ENCODE data around the gene CASP2.

Gene CASP2

DNA sequence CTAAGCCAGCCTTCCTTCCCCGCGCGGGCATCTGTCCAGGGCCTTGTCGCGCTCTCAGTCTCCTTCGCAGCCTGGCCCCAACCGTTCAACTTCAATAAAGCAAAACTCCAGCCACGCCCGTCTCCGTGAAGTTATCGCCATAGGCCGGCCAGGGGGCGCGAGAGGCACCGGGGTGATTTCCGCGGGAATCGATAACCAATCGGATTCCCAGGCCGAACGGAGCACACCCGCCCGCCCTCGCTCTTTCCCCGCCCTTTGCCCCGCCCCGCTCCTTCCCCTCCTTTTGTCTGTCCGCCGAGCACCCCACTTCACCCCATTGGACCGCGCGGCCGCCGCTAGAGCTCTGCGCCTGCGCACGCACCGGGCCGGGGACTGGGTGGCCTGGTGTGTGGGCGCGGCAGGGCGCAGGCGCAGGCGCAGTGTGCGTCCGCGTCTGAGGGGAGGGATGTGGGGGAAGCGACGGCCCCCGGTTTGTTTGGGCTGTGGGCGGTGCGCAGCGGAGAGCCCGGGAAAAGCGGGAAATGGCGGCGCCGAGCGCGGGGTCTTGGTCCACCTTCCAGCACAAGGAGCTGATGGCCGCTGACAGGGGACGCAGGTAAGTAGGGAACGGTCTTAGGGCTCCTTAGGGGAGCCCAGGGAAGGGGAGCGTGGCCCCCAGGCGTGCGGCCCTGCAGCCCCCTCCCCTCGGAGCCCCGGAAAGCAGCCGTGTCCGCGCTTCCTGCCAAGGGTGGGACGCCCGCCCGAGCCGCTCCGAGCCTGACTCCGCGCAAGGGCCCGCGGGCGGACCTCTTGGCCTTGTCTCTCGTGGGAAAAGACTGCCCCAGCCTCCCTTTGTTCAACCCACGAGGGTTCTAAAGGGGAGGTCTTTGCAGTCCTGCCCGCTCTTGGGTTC lies at the start of gene CASP2:
CASP2 (plus strand) TSS at position 417 of the 892 bp plus-strand sequence; CDS start at position 522, 105 bp downstream.
- intact Hi-C loops (cut with DNase I): loop anchor here (2.0 kb wide), 1 partner anchor 91 kb away; no protein-coding TSS in a partner anchor
- DNase-seq: peak; percentile 93 to 100 (median 97)

GRCh38 chr7:143239813-143240212 lies 48.3 kb upstream of the CASP2 start:
- no peak for DNase-seq
- intact Hi-C loops (cut with DNase I): loop anchor here (1.0 to 2.0 kb wide), 2 partner anchors 65 to 177 kb away; no protein-coding TSS in a partner anchor

DNA sequence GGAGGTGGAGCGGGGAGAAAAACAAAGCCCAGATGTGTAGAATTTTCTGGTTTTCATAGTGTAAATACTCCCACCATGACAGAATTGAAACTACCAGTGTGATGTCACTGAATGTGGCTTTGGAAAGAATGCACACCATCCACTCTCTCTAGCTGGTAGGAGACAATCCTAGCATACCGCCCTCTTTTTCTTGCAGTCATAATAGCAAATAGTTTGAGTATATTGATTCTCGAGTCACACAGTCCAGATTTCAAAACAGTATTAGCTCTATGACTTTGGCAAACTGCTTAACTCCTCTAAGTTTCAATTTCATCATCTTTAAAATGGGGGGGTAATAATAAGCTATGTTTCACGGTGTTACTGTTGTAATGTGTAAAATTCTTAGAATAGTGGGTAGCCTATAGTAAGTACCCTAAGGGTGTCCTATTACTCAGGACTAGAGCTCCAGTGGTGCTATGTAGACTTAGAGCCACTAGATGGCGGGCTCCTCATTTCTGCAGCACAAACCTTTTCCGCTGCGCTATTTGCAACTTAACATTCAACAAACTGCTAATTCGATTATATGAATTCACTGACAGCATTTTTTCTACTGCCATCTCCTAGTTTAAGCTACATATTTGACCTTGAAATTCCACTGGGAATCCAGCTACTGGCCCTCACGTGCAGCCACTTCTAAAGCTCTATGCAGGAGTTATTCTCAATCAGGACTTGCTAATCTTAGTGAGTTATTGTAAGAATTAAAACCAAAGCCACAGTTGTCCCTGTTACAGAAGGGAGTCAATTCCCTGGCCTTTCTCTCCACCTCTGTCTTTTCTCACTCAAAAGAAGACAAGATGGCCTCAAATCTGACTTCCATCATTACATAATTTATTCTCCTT lies 47.6 kb upstream of the CASP2 start:
- intact Hi-C loops (cut with DNase I): loop anchor here (1.0 to 2.0 kb wide), 2 partner anchors 65 to 176 kb away; no protein-coding TSS in a partner anchor
- peak in 8 of 10 donors; percentile 41 to 94 (median 72) for DNase-seq

DNA sequence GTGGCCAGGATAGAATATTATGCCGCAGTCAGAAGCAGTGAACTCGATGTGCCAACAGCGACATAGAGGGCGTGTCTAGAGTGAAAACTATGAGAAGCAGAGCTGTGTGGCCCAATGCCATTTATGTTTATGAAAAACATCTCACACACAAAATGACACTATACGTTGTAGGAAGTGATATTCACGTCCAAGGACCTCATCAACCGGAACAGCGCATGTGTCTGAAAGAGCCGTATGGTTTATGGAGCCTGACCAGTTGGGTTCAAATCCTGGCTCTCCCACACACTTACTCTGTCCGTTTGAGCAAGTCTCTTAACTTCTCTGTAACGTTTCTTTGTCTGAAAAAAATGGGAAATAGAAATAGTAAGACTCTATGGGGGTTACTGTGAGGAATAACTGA lies 45.8 kb upstream of the CASP2 start:
- no peak for DNase-seq
- intact Hi-C loops (cut with DNase I): no loop called here

GRCh38 chr7:143243111-143243510 lies 45.0 kb upstream of the CASP2 start:
- no peak for DNase-seq
- intact Hi-C loops (cut with DNase I): no loop called here

DNA sequence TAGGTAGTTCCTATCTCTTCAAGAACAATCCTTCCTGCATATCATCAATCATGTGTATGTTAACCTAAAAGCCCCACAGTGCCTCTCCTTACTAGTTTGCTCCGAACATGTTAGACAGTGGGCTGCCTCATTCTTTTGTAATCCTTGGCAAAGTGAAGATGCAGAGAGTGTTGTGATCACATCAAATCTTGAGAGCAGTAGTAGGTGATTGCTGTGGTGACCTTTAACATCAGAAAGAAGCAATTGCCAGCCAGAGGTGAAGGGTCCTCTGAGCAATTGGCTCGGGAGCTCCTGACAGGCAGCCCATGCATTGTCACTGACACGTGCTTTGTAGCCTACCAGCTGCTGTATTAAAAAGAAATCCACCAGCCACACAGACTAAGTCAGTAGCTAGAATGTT lies 44.5 kb upstream of the CASP2 start:
- no peak for DNase-seq
- intact Hi-C loops (cut with DNase I): no loop called here

DNA sequence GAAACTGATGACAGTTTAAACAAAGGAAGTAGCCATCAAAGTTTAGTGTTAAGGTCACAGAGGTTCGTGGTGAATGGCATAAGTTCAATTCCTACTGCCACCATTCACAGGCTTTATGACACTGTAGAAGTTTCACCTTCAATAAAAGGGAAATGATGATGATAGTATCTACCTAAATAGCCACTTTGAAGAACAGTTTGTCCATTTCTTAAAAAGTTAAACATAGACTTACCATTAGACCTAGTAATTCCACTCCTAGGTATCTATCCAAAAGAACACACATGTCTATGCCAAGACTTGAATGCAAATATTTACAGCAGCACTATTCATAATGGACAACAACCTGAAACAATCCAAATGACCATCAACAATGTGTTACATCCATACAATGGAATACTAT lies 43.8 kb upstream of the CASP2 start:
- intact Hi-C loops (cut with DNase I): no loop called here
- no peak for DNase-seq

DNA sequence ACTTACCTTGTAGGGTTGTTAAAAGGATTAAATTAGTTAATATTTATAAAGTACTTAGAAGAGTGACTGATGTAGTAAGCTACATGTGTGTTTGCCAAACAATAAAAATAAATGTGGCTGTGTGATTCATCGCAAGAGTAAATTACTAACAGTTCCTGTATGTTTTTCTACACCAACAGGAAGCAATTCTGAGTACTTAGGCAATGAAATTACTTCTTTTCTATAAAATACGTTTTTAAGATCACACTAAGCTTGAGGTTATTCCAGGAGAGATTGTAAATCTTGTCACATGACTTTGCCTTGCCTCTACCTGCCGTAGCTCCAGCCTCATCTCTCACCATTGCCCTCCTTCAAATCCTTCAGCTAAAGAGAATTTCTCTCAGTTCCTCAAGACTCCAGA lies 43.0 kb upstream of the CASP2 start:
- intact Hi-C loops (cut with DNase I): no loop called here
- no peak for DNase-seq

- DNase-seq: no peak
- intact Hi-C loops (cut with DNase I): no loop called here
These were observed 40.8 kb upstream of the CASP2 start for GRCh38 chr7:143247372-143247771.

- DNase-seq: no peak
- intact Hi-C loops (cut with DNase I): no loop called here
These were observed 39.3 kb upstream of the CASP2 start for GRCh38 chr7:143248761-143249354.

DNA sequence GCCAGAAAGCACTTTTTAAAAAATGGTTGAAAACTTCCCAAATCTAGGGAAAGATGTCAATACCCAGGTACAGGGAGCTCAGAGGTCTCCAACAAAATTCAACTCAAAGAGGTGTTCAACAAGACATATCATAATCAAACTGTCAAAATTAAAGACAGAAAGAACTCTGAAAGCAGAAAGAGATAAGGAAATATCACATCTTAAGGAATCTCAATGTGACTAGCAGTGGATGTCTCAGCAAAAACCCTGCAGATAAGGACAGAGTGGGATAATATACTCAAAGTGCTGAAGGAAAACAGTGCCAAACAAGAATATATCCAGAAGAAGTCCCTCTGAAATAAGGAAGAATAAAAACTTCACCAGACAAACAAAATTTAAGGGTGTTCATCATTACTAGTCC lies 38.0 kb upstream of the CASP2 start:
- no peak for DNase-seq
- intact Hi-C loops (cut with DNase I): no loop called here

GRCh38 chr7:143250822-143251221 lies 37.3 kb upstream of the CASP2 start:
- intact Hi-C loops (cut with DNase I): no loop called here
- DNase-seq: no peak

GRCh38 chr7:143252006-143252405 lies 36.1 kb upstream of the CASP2 start:
- DNase-seq: no peak
- intact Hi-C loops (cut with DNase I): no loop called here

DNA sequence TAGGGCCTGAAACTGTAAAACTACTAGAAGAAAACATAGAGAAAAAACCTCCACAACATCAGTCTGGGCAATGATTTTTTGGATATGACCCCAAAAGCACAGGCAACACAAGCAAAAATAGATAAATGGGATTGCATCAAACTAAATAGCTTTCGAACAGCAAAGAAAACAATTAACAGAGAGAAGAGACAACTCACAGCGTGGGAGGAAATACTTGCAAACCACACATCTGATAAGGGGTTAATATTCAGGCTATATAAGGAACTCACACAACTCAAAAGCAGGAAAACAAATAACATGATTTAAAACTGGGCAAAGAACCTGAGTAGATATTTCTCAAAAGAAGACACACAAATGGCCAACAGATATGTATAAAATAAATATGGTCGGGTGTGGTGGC lies 32.6 kb upstream of the CASP2 start:
- no peak for DNase-seq
- intact Hi-C loops (cut with DNase I): no loop called here

DNA sequence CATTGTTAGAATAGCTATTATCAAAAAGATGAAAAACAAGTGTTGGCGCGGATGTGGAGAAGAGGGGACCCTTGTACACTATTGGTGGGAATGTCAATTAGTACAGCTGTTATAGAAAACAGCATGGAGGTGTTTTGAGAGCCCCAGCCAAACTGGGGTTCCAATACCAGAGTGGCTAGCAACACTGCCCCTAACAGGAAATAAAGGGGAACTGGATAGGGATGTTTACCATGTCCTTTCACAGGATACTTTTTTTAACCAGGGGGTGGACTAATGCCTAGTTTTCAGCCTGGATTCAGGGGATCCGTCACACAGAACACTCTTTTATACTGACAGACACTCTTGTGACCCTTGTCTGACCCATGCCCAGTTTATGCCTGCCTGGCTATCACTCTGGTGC lies 31.8 kb upstream of the CASP2 start:
- DNase-seq: no peak
- intact Hi-C loops (cut with DNase I): no loop called here

DNA sequence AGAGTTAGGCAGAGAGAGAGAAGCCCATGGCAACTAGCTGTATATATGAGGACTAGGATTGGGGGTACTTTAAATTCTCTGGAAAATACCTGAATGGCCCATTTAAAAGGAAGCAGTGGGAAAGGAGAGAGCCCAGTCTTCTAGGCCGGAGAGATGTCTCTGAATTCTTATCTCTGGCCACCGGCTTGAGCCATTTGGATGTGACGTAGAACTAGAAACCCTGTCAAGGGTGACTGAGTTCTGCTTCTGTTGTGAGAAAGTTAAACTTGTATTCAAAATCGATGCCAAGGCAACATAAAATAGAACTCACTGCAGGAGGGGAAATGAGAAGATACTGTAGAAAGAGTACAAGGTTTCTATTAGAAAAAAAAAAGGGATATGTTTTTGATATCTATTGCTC lies 31.2 kb upstream of the CASP2 start:
- intact Hi-C loops (cut with DNase I): no loop called here

DNA sequence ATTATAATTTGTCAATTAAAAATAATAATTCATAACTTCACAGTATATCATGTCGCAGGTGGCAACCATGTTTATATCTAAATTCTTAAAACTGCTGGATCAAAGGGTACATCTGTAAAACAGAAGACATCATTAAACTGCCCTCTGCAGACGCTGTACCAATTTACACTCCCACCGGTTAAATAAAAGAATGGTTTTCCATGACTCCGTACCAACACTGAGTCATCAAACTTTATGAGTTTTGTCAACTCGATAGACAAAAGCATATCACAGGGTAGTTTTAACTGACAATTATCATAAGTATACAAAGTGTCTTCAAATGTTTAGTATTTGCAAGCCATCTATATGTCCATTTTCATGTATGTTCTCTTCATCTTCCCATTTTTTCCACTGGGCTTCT lies 30.6 kb upstream of the CASP2 start:
- no peak for DNase-seq
- intact Hi-C loops (cut with DNase I): no loop called here

More for the DNA sequence above, 31.2 kb upstream of the CASP2 start:
- no peak for DNase-seq

DNA sequence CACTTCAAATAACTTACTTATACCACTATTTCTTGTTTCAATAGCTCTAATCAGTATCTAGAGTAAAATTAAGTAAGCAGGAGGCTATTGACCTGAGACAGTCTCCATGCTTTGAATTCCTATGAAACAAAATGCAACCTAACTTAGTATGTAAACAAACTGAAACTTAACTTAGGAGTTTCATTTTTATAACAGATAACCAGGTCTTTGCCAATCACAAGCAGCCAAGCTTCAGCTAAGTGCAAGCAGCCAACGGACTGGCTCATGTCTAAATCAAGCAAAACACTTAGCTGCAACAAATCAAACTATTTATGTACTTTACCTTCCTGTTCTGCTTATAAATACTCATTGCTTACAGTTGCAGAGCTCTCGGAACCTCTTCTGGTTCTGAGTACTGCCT lies 29.3 kb upstream of the CASP2 start:
- intact Hi-C loops (cut with DNase I): no loop called here
- DNase-seq: no peak

DNA sequence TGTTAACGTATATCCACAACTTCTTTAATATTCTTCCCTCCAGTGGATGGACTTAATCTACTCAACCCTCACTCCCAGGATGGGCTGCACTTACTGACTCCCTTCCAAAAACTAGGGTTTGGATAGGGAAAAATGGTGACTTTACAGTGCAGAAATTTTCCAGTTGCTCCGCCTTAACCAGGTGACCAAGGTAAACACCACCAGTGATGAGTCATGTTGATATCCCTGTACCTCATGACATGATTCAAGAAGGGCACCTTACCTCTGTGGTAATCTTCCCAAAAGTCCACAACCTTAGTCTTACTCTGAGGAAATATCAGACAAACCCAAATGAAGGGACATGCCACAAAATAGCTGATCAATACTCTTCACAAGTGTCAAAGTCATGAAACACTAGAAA lies 28.4 kb upstream of the CASP2 start:
- intact Hi-C loops (cut with DNase I): no loop called here
- DNase-seq: no peak

DNA sequence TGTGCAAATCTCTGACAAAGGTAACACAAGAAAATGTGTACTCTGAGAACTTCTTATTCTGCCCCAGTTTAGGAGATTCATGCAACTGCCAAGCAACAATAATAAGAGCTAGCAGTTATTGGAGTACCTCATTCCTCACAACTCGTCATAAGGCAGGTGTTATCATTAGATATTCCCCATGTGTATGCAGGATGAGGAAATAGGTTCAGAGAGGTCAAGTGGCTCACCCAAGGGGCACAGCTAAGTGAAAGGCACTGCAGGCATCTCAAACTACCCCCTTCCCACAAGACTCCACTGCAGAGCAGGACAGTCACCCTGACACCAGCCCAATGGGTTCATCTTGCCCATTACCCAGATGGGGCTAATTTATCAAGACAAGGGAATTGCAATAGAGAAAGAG lies 26.2 kb upstream of the CASP2 start:
- intact Hi-C loops (cut with DNase I): no loop called here
- peak in 1 of 10 donors; percentile 28 for DNase-seq

Measured in posterior cingulate gyrus (tissue), 11 donors.